ENCODE measurements around the gene DCTN3.

Gene DCTN3

GRCh38 chr9:34573599-34574325 is 46.5 kb downstream of the DCTN3 start:
- Histone ChIP-seq H2AFZ (ENCODE audit: low read length) (no peak overlapping the region), H3K27me3 (ENCODE audit: insufficient read depth, low read length, poor library complexity, severe bottlenecking) (no peaks in the 10 kb centered on the region), H4K20me1 (ENCODE audit: insufficient read depth, low read length, poor library complexity, severe bottlenecking) (no peaks in the 10 kb centered on the region), H3K4me2 (ENCODE audit: low read depth, low read length, poor library complexity, severe bottlenecking) (no peak overlapping the region), H3K9ac (ENCODE audit: low read depth, low read length, poor library complexity, severe bottlenecking) (no peak overlapping the region), H3K36me3 (ENCODE audit: insufficient read depth, low read length) (no peaks in the 10 kb centered on the region), H3F3A (ENCODE audit: low read depth) (no peaks in the 10 kb centered on the region), H3K4me3 (ENCODE audit: low read length, poor library complexity, severe bottlenecking) (no peak overlapping the region), H3K79me2 (ENCODE audit: insufficient read depth, low read length) (no peaks in the 10 kb centered on the region), H3K9me2 (replicated peaks; ENCODE audit: low read depth, low read length) (no peaks in the 10 kb centered on the region), H3K9me3 (ENCODE audit: insufficient read depth, low read depth, low read length) (no peaks in the 10 kb centered on the region), H3K4me1 (ENCODE audit: insufficient read depth, low read length, poor library complexity, severe bottlenecking) (no peaks in the 10 kb centered on the region)
- no peak for TF ChIP-seq CTCF (conservative IDR thresholded peaks at IDR 0.05; ENCODE audit: low read length)
- TF ChIP-seq EZH2phosphoT487 (IDR thresholded peaks at IDR 0.05; ENCODE audit: borderline replicate concordance): no peak

GRCh38 chr9:34572628-34573027 is 47.7 kb downstream of the DCTN3 start:
- Histone ChIP-seq H3K9ac (ENCODE audit: low read depth, low read length, poor library complexity, severe bottlenecking) (no peak overlapping the region), H3K27me3 (ENCODE audit: insufficient read depth, low read length, poor library complexity, severe bottlenecking) (no peaks in the 10 kb centered on the region), H3K4me3 (ENCODE audit: low read length, poor library complexity, severe bottlenecking) (no peak overlapping the region), H3K4me2 (ENCODE audit: low read depth, low read length, poor library complexity, severe bottlenecking) (no peak overlapping the region), H3K9me3 (ENCODE audit: insufficient read depth, low read depth, low read length) (no peaks in the 10 kb centered on the region), H3K36me3 (ENCODE audit: insufficient read depth, low read length) (no peaks in the 10 kb centered on the region), H2AFZ (ENCODE audit: low read length) (no peak overlapping the region), H4K20me1 (ENCODE audit: insufficient read depth, low read length, poor library complexity, severe bottlenecking) (no peaks in the 10 kb centered on the region), H3K4me1 (ENCODE audit: insufficient read depth, low read length, poor library complexity, severe bottlenecking) (no peaks in the 10 kb centered on the region), H3K9me2 (replicated peaks; ENCODE audit: low read depth, low read length) (no peaks in the 10 kb centered on the region), H3K79me2 (ENCODE audit: insufficient read depth, low read length) (no peaks in the 10 kb centered on the region), H3F3A (ENCODE audit: low read depth) (no peaks in the 10 kb centered on the region)
- no peak for TF ChIP-seq CTCF (conservative IDR thresholded peaks at IDR 0.05; ENCODE audit: low read length)
- TF ChIP-seq EZH2phosphoT487 (IDR thresholded peaks at IDR 0.05; ENCODE audit: borderline replicate concordance): no peak

- Histone ChIP-seq H3K4me1 (ENCODE audit: insufficient read depth, low read length, poor library complexity, severe bottlenecking) (no peaks in the 10 kb centered on the region), H3F3A (ENCODE audit: low read depth) (no peaks in the 10 kb centered on the region), H3K36me3 (ENCODE audit: insufficient read depth, low read length) (no peaks in the 10 kb centered on the region), H4K20me1 (ENCODE audit: insufficient read depth, low read length, poor library complexity, severe bottlenecking) (no peaks in the 10 kb centered on the region), H3K79me2 (ENCODE audit: insufficient read depth, low read length) (no peaks in the 10 kb centered on the region), H3K9ac (ENCODE audit: low read depth, low read length, poor library complexity, severe bottlenecking) (no peak overlapping the region), H3K4me2 (ENCODE audit: low read depth, low read length, poor library complexity, severe bottlenecking) (no peak overlapping the region), H3K4me3 (ENCODE audit: low read length, poor library complexity, severe bottlenecking) (no peak overlapping the region), H3K27me3 (ENCODE audit: insufficient read depth, low read length, poor library complexity, severe bottlenecking) (no peaks in the 10 kb centered on the region), H3K9me2 (replicated peaks; ENCODE audit: low read depth, low read length) (no peaks in the 10 kb centered on the region), H2AFZ (ENCODE audit: low read length) (no peak overlapping the region), H3K9me3 (ENCODE audit: insufficient read depth, low read depth, low read length) (no peaks in the 10 kb centered on the region)
- TF ChIP-seq EZH2phosphoT487 (IDR thresholded peaks at IDR 0.05; ENCODE audit: borderline replicate concordance) (no peak), CTCF (conservative IDR thresholded peaks at IDR 0.05; ENCODE audit: low read length) (no peak)
Observed at GRCh38 chr9:34572092-34572491, 48.2 kb downstream of the DCTN3 start.
